GM06990 (cell line): ENCODE measurements around the gene CLASP1.
A peak's percentile ranks its signal among the peaks of the same experiment; 100 is the strongest.
"Not testable (repeated sequence)": the region's sequence is repeated elsewhere in the genome, so short reads cannot be mapped to it uniquely, and the experiment has no call there.

Experiments
- DNase-seq: peaks from one replicate; pipeline ENCODE4 v3.0.0-alpha.2; 2011; ENCODE audit not compliant: insufficient read length; ENCODE audit errors: extremely low read depth
- H3K27me3 ChIP-seq: replicated peaks from 2 replicates; pipeline ENCODE4 v1.6.0; 2011; ENCODE audit warnings: low read length; ENCODE audit not compliant: control insufficient read depth, insufficient read depth
- H3K36me3 ChIP-seq: 2 replicates; pipeline ENCODE4 v1.5.1; 2011; ENCODE audit warnings: low read length; ENCODE audit not compliant: control insufficient read depth, insufficient read depth
- H3K4me3 ChIP-seq: replicated peaks from 2 replicates; pipeline ENCODE4 v1.5.1; 2011; ENCODE audit warnings: low read depth, mild to moderate bottlenecking, control low read depth, low read length
- CTCF ChIP-seq: IDR thresholded peaks from 2 replicates; pipeline ENCODE4 v1.5.1; 2011; ENCODE audit warnings: low read length, control low read depth, mild to moderate bottlenecking, inconsistent platforms; ENCODE audit not compliant: insufficient read depth, poor library complexity, severe bottlenecking

The CLASP1 gene

GRCh38 chr2:121483021-121483420 is 166.2 kb downstream of the CLASP1 start:
- Histone ChIP-seq H3K27me3 (no peaks in the 10 kb centered on the region), H3K4me3 (no peak overlapping the region), H3K36me3 (peaks cover 9% of the 10 kb centered on the region)
- DNase-seq, result no peak
- TF ChIP-seq CTCF, result no peak

- no peak for TF ChIP-seq CTCF
- Histone ChIP-seq H3K27me3 (no peaks in the 10 kb centered on the region), H3K36me3 (peaks cover 9% of the 10 kb centered on the region), H3K4me3 (no peak overlapping the region)
- DNase-seq, result no peak
Observed at GRCh38 chr2:121480826-121481225, 168.4 kb downstream of the CLASP1 start.

GRCh38 chr2:121479882-121480522 is 169.3 kb downstream of the CLASP1 start:
- H3K4me3 ChIP-seq, result no peak overlapping the region
- H3K27me3 ChIP-seq, result no peaks in the 10 kb centered on the region
- peaks cover 7% of the 10 kb centered on the region for H3K36me3 ChIP-seq
- DNase-seq, result no peak
- TF ChIP-seq CTCF, result peak; percentile 38

GRCh38 chr2:121478996-121479745 is 170.1 kb downstream of the CLASP1 start:
- Histone ChIP-seq H3K27me3 (no peaks in the 10 kb centered on the region), H3K36me3 (peaks cover 7% of the 10 kb centered on the region), H3K4me3 (no peak overlapping the region)
- DNase-seq, result no peak
- no peak for TF ChIP-seq CTCF

GRCh38 chr2:121478358-121478995 is 170.8 kb downstream of the CLASP1 start:
- H3K4me3 ChIP-seq, H3K27me3 ChIP-seq, DNase-seq, H3K36me3 ChIP-seq: not testable (repeated sequence)

- no peak for DNase-seq
Observed at GRCh38 chr2:121476684-121477083, 172.6 kb downstream of the CLASP1 start.

More at GRCh38 chr2:121476684-121477083, 172.6 kb downstream of the CLASP1 start:
- H3K4me3 ChIP-seq, result no peak overlapping the region
- no peak for TF ChIP-seq CTCF
- H3K27me3 ChIP-seq, result no peaks in the 10 kb centered on the region
- peaks cover 3% of the 10 kb centered on the region for H3K36me3 ChIP-seq
